GM21381 (cell line): ENCODE results near the gene NEU2.
"Not testable (repeated sequence)": the region's sequence is repeated elsewhere in the genome, so short reads cannot be mapped to it uniquely, and the experiment has no call there.

ENCODE experiments used
- ATAC-seq: cut with Tn5 transposase; IDR thresholded peaks from one replicate; pipeline ENCODE4 v1.9.1; 2021; ENCODE audit warnings: mild to moderate bottlenecking, moderate library complexity; ENCODE audit not compliant: unreplicated experiment

The NEU2 gene

GRCh38 chr2:233009661-233010060, 22.8 kb upstream of the NEU2 start:
- no peak for ATAC-seq

DNA sequence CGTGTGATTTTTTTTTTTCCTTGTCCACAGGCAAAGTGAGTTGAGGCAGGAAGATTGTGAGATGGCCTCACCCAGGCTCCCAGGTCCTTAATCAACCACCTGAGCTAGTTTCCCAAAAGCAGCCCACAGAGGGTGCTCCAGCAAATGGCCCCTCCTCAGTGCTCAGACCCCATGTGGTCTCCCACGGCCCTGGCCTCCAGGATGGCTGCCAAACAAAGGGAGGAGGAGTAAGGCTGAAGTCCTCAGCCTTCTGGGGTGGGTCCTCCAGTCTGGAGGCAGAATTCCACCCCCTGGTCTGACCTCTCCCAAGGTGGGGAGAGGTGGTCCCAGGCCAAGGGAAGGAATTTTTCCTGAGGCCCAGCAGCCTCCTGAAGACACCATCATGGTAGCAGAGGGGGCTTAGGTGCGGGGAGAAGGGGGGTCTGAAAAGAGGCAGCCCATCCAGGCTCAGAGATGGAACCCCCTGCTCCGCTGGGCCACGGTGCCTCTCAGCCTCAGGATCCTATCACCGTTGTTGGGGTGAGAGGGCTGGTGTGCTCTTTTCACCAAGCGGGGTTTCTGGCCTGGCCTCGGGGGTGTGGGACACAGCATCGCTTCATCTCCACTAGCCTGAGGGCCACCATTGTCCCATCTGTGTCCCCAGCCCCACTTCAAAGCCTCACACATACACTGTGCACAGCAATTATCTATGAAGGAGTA, 21.8 kb upstream of the NEU2 start:
- no peak for ATAC-seq

DNA sequence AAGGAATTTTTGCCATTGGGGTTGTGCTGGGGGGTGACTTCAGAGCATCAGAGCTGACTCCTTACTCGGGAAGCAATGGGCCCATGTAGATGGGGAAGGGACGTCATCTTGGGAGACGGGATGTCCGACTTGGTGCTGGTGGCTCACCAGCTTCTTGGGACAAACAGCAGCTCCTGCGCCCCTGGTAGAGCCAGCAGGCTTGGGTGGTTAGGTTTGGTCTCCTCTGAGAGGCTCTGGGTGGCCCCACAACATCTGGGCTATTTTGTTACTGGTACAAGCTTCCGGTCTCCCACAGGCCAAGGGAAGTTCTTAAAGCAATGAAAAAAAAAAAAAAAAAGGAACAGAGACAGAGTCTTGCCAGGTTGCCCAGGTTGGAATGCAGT, 21.2 kb upstream of the NEU2 start:
- ATAC-seq = no peak

DNA sequence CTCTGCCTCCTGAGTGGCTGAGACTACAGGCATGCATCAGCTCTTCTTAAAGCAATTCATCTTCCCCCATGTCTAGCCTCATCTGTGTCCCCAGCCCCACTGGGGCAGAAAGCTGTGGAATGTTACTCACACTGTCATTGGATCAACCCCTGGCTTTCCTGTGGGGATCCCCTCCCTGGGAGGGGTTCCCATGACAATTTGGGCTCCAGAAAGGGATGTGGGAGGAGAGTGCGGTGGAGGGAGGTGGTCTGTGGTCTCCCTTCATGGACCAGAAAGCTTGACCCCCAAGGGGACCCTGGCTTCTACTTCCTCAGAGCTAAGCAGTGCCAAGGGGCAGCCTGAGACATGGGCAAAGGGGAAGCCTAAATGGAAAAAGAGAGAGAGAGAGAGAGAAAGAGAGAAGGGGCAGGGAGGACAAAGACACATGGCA, 20.8 kb upstream of the NEU2 start:
- no peak for ATAC-seq

DNA sequence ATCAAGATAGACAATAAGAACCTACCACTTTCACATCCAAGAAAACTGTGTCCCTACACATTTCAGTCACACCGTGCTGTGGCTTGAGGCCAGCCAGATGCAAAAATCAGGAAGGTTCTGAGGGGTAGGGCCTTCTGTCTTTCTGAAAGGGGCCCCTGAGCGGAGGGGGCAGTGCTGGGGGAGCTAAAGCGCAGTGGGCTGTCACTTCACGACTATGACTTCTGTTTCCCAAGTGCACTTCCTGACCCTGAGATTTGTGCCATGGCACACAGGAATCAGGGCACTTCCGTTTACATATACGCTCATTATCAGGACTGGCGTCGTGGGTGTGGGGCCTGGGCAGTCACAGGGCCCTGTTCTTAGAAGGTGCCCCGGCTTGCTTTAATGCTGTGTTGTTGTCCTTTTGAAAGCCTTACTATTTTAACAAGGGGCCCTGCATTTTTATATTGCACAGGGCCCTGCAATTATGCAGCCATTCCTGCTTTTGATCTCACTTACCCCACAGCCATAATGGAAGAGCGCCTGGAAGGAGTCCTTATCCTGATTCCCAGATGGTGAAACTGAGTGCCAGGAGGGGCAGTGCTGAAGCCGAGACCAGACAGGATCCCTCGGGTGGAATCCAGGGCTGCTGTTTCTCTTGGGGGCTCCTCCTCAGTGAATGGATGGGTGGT, 20.0 kb upstream of the NEU2 start:
- no peak for ATAC-seq

GRCh38 chr2:233013027-233013461, 19.4 kb upstream of the NEU2 start, which contains the start of gene NGEF:
Gene NGEF (minus strand): TSS chr2:233013256. CDS start chr2:232974890, 38,366 bp downstream.
- ATAC-seq = no peak

GRCh38 chr2:233013650-233014049, 18.8 kb upstream of the NEU2 start:
- no peak for ATAC-seq

DNA sequence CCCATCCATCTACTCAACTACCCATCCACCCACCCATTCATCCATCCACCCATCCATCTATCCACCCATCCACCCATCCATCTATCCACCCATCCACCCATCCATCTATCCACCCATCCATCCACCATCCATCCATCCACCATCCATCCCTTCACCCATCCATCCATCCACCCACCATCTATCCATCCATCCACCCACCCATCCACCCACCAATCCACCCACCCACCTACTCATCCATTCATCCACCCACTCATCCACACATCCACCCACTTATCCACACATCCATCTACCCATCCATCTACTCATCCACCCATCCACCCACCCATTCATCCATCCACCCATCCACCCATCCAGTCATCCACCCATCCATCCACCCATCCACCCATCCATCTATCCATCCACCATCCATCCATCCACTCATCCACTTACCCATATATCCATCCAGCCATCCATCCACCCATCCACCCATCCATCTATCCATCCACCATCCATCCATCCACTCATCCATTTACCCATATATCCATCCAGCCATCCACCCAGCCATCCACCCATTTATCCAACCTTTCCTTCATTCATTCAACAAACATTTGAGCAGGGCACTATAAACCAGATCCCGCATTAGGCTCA, 17.3 kb upstream of the NEU2 start:
- ATAC-seq = no peak

DNA sequence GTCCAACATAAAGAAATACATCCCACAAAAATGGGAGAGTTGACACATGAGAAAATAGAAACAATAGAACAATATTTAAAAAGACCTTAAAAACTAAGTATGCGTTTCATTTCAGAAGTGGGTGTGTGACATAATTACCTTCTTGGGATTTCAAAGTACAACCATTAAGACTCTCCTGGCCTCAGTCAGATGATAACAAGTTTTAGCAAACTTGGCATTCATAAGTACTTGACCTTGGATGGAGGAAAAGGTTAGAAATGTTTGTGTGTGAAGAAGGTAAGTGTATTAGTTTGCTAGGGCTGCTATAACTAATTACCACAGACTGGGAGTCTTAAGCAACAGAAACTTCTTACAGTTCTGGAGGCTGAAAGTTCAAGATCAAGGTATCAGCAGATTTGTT, 14.5 kb upstream of the NEU2 start:
- no peak for ATAC-seq

GRCh38 chr2:233019610-233020009, 12.9 kb upstream of the NEU2 start:
- ATAC-seq = not testable (repeated sequence)

GRCh38 chr2:233020454-233020853, 12.0 kb upstream of the NEU2 start:
- ATAC-seq = no peak

DNA sequence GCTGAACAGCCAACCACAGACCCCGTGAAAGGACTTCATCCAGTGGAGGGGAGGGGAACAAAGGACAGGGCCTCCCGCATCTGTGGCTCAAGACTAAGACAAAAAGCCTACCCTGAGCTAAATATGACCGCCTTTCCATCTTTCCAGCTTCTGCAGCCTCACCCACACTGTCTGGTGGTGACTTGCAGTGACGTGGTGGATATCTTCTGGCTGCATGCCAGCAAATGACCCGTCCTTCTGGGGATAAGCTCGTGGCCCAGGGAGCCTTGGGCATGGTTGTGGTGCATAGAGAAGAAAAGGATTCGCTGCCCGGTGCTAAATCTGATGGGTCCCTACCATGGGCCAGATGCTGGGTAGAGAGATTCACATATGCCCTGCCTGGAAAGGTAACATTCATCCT, 10.7 kb upstream of the NEU2 start:
- no peak for ATAC-seq

DNA sequence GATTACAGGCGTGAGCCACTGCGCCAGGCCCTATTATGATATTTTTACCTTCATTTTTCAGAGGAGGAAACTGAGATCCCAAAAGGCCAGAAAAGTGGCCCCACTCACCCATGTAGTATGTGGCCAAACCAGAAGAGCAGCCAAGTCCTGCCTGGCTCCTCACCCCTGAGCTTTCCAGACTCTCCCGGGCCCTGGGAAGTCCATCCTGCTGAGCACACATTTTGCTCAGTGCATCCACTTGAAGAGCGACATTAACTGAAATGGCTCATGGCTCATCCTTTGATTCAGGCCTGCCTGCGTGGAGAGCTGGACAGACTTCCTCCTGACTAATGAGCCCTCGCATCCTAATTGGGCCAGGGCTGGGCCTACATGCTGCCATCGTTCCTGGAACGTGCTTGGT, 9.9 kb upstream of the NEU2 start:
- ATAC-seq = no peak

DNA sequence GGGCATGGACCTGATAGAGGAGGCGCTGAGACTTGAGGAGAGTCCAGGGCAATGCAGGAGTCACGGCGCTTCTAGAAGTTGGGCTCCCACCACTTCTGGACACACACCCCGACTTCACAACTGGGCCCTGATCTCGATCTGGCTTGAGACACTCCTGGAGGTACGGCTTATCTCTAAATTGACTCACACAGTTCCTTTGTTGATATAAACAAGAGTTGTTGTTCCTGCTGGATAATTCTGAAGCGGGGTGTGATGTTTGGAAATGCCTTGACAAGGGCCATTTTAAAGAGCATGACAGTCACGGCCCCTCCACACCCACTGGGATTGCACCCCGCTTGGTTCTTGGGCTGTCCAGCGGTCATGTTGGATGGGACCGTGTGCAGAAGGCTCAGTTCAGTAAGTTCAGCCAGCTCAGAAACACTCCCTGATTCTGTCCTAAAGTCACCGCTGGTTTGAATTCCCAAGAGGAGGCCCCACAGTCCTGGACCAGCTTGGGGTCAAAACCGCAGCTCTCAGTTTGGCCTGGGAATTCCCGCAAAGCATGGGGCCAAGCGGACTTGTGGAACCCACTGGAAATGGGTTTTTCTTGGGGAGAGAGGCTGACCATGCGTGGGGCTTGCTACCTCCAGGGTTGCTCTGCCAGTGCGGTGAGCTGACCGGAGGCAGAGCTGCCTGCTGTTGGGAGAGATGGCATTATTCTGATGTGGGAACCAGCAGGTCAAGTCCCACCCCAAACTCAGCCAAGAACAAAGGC, 9.3 kb upstream of the NEU2 start:
- ATAC-seq = no peak

- no peak for ATAC-seq
Measured at GRCh38 chr2:233023761-233024410, 8.6 kb upstream of the NEU2 start.

DNA sequence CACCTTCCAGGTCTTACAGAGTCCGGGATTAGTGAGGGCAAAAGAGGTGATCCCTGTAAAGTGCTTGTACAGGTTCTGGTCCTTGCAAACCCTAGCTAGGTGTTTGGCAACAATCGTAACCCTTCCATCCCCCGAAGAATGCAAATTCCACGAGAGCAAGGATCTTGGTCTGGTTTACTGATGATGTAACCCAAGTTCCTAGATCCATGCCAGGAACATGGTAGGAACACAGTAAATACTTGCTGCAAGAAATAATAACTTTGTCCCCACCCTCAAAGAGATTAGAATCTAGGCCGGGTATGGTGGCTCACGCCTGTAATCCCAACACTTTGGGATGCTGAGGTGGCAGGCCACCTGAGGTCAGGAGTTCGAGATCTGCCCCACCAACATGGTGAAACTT, 6.8 kb upstream of the NEU2 start:
- ATAC-seq = no peak

GRCh38 chr2:233026198-233026813, 6.2 kb upstream of the NEU2 start:
- ATAC-seq = no peak

GRCh38 chr2:233029321-233029720, 3.2 kb upstream of the NEU2 start:
- no peak for ATAC-seq

DNA sequence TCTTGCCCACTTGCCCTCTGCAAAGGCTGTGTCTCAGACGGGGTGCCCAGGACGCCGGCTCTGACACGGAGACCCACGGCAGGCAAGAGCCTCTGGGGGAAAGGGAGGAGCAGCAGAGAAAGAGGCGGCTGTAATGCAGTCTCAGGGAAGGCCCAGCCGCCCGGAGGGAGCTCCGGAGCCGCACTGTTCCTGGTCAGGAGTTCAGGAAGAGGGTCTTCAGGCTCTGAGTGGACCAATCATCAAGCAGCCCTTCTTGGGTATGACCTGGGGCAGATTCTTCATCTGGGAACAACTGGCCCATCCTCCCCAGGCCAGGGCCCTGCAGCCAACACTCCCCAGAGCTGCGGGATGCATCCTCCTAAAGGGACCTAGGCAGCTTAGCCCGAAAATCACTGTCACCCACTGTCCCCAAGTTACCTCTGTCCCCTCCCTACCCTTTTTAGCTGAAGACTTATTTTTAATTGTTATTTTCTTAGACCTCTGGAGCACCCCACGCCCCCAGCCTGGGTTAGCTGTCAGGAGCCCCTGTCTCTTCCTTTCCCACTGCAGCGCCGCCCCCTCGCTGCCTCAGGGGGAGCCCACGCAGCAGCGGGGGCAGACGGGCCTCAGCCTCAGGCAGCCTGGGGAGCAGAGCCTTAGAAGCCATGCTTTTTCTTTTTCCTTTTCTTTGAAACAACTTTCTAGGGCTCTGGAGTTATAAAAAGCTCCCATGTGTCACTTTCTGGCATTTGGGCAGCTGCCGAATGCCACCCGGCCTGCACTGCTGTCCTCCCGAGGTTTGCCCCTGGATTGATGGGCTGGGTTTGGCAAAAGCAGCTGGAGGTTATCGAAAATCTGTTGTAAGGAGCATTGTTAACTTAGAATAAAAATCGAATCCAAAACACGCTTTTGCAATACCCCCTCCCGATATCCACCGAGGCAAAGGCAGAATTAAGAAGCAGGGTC, 644 bp upstream of the NEU2 start:
- ATAC-seq = no peak
